ENCODE data around the gene SLC25A19.
"Not testable (repeated sequence)": the region's sequence is repeated elsewhere in the genome, so short reads cannot be mapped to it uniquely, and the experiment has no call there.

The SLC25A19 gene

DNA sequence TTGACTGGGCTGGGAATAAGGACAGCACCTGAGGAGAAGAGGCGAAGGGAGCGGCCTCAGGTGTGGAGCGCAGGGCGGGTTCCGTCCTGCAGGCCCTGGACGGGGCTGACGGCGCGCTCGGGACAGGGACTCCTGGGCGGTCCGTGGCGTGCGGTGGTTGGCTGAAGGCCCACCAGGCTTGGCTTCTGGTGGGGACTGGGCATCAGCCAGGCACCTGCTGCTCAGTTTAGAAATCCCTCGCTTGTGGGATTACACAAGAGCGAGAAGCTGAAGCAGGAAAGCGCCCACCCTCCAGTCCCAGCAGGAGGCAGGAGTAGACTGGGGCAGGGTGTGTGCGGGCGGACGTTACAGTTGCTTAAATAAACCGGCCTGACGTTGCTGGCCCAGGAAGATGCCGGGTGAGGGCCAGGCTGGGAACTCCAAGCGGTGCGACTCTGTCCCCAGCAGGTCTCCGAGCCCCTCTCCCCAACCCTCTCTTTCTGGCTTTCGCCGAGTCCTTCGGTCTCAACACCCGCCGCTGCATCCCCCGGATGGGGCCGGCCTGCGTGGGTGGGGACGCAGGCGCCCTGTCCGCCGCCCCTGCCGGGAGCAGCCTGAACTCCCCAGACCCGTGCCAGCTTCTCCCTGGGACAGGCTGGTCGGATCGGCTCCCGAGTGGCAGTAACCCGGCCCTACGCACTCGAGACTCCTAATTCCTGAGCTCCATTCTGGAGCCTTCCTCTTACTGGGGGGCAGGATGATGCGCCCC, 18.8 kb downstream of the SLC25A19 start:
- in situ Hi-C loops (cut with HindIII; ENCODE audit: low sequenced_read_pairs) = no loop called here

DNA sequence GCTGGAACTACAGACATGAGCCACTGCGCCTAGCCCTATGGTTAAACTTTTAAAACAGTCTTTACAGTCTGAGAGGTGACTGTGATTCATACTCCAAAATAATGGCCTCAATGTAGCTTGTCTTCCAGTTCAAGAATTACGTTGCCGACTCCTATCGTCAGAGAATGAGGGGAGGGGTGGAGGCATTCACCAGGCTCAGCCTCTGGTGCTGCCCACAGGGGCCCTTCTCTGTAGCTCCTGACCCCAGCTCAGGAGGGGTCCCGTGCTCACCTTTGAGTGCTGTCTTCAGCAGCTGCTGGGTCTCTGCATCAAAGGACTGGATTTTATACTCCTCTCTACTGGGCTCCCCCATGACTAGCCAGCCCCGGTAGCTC, 19.4 kb downstream of the SLC25A19 start:
- in situ Hi-C loops (cut with HindIII; ENCODE audit: low sequenced_read_pairs) = no loop called here

DNA sequence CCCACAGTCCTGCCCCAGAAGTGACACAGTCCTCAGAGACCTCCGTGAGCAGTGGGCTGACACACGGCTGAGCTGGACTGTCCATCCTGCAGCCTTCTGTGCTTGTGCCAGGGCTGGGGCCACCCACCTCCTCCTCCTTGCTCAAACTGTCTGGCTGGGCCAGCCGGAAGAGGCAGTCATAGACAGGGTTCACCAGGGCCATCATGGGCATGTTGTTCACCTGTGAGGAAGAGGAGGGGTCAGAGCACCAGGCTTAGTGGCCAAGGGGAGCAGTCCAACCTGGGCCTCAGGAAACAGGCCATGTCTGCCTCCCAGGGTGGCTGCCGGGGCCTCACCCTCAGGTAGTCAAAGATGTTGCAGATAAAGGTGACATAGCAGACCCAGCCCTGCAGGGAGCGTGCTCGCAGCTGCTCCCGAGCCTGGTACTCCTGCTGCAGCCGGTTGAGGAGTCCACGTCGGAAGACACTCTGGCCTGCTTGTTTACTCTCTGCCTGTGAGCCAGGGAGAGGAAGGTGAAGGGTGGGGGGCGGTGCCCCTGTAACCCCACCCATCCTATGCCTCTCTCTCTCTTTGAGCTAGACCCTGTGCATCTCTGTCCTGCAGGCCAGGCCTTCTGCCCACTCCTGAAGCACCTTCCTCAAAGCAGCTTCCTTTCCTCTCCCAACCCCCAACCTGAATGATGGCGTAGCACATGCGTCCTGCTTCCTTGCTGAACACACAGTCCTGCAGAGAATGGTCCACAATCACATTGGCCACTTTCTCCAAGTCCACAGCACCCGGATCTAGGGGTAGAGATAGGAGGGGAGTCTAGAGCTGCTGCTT, 21.6 kb downstream of the SLC25A19 start:
- in situ Hi-C loops (cut with HindIII; ENCODE audit: low sequenced_read_pairs) = no loop called here

DNA sequence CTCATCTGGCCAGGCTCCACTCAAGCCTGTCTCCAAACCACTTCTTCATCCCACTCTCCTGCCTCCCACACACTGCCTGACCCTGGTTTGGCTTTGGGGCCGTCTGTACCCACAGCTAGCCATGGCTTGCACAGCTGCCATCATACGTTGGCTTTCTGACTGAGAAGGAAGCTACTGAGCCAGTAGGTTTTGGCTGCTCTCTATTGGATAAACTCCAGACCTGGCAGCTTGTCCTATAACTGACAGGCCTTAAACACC, 22.2 kb downstream of the SLC25A19 start:
- in situ Hi-C loops (cut with HindIII; ENCODE audit: low sequenced_read_pairs) = no loop called here

DNA sequence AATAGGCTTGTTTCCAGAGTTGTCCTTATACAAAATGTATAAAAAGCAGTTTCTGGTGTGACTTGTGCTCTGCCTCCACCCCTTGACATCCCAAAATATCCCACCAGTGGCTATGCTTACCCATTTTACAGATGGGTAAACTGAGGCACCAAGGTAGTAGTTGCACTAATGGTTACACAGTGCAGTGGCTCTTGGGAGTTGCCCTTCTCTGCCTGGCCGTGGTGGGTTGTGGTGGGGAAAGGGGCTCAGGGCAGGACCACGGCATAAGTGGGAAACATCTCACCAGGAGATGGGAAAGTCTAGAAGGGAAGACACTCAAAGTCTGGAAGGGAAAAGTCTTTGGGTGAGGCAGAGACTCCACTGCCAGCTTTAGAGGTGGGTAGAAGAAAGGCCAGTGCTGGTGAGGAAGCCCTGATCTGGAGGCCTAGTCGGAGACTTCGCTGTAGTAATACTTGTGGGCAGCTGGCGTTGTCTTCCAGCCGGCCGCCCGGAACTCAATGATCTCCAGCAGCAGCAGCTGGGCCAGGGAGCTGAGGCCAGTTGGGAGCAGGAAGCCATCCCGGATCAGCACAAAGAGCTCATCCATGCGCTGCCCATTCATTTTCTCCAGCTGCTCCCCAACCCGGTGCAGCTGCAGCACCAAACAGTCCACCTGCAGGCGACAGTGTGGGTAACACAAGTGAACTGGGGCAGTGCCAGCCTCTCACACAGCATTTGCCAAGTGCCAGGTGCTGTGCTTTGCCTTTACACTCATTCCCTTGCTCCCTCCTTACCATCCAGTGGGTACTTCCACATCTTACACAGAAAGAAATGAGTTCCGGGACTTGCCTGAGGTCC, 22.7 kb downstream of the SLC25A19 start:
- in situ Hi-C loops (cut with HindIII; ENCODE audit: low sequenced_read_pairs) = no loop called here

DNA sequence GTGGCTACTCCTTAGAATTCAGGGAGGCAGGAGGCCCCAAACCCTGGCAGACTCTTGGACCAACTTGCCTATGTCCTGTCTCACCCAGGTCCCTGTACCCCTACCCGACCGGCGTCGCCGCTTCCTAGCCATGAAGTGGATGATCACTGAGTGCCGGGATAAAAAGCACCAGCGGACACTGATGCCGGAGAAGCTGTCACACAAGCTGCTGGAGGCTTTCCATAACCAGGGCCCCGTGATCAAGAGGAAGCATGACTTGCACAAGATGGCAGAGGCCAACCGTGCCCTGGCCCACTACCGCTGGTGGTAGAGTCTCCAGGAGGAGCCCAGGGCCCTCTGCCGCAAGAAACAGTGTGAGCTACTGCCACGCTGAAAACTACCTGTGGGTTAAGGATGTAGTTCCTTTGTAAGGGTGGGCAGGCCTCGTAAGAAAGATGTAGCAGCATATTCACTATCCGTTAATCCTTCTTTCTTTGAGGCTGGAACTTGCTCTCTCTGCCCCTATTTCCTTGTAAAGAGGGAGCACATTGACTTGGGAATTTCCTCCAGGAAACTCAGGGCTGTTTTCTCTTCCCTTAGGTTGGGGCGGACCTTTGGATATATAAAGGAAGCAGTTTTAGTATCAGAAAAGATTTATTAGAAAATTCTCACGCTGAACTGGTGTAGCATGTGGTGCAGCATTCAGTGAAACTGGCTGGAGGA, 23.5 kb downstream of the SLC25A19 start:
- in situ Hi-C loops (cut with HindIII; ENCODE audit: low sequenced_read_pairs) = no loop called here

DNA sequence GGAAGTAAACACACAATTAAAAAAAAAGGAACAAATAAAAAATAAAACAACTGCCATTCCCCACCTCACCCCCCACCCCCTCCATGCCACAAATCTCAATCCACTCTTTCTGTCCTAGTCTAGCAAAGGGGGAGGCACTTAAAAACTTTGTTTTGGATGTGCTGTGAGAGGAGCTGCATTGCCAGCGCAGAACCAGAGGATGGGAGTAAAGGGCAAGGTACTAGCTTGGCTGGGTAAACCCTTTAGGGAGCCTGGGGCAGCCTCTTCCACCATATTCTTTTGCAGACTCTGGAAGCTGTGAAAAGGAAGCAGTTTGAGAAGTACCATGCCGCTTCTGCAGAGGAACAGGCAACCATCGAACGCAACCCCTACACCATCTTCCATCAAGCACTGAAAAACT, 26.2 kb downstream of the SLC25A19 start:
- in situ Hi-C loops (cut with HindIII; ENCODE audit: low sequenced_read_pairs) = loop anchor here (5.0 kb wide), 1 partner anchor 59 kb away; no protein-coding TSS in a partner anchor

DNA sequence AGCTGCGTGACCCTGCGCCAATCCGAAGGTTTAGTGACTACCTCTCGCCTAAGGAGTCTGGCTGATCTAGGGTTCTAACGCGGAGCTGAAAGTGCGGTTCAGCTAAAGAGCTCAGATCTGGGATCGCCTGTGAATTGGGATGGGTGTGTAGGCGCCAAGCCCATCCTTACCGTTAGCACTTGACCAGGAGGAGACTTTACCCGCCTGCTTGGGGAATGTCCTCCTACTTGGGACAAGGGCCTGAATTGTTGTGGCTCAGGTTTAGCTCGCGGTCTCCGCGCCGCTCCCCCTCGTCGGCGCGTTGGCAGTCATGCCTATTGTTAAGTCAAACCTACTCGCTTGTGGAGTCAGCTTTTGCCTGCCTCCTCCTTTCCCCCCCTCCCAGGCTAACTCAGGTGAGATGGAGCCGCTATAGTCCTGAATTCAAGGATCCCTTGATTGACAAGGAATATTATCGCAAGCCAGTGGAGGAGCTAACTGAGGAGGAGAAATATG, 27.1 kb downstream of the SLC25A19 start:
- in situ Hi-C loops (cut with HindIII; ENCODE audit: low sequenced_read_pairs) = loop anchor here (5.0 kb wide), 1 partner anchor 60 kb away; no protein-coding TSS in a partner anchor

DNA sequence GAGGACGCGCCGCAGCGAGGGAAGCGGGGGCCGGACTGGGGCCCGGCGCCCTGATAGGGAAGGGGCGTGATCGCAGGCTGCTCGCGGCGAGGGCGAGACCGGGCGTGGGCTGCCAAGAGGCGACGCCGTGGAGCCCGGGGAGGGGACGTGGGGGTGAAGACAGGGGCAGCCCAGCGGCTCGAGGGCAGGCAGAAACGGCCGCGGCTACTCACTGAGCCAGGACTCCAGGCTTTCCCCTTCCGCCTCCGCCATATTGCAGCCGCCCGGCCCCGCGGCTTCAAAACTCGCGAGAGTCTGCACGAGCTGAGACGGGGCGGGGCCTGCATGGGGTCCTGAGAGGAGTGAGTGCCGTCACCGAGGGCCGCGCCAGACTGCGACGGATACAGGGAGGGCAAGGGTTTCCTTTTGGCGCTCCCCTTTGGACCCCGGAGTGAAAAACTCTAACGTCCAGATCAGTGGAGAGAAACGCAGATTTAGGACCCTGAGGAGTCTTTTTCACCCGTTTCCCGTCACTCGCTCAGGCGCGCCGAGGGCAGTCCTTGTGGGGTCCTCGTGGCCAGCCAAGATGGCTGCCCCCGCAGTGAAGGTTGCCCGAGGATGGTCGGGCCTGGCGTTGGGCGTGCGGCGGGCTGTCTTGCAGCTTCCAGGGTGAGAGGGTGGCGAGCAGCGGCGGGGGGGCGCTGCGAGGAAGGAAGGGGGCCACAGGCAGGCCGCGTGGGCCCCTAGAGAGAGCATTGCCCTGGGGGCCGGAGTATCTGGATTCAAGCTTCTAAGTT, 27.7 kb downstream of the SLC25A19 start, which contains the start of the genes GGA3 and MRPS7:
Gene GGA3, minus strand, starts transcription at position 271 of the 776 bp plus-strand sequence. Its CDS starts 19 bp downstream, at position 252.
Gene MRPS7, plus strand, starts transcription at position 544 of the 776 bp plus-strand sequence. Its CDS starts 22 bp downstream, at position 566.
- in situ Hi-C loops (cut with HindIII; ENCODE audit: low sequenced_read_pairs) = loop anchor here (5.0 kb wide), 1 partner anchor 61 kb away; no protein-coding TSS in a partner anchor

DNA sequence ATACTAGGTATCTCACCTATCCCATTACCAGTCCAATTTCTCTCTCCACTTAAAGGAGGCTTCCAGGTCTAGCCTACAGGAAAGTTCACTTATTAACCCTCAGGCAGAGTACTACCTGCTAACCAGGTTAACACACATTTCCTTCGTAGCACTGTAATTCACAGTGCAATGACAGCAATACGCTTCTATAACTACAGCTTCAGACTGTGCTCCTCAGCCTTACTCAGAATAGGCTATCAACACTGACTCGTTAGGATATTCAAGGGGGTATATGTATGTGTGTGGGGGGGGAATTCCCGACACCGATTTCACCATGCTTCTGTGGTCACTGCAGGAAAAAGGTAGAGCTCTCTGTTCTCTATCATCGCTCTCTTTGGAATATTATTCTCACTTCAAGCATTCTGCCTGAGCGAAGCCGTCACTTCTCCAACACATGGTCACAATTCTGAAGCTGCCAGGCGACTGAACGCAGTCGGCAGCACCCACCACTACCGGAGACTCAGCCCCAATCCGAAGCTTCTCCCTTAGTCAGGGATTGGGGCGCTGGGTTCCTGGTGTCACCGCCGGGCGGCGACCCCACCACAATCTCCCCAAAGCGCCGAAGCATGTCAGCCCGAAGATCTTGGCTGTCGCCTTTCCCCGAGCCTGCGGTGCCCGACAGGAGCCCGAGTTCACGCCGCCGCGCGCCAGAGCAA, 28.4 kb downstream of the SLC25A19 start:
- in situ Hi-C loops (cut with HindIII; ENCODE audit: low sequenced_read_pairs) = loop anchor here (5.0 kb wide), 1 partner anchor 62 kb away; no protein-coding TSS in a partner anchor

DNA sequence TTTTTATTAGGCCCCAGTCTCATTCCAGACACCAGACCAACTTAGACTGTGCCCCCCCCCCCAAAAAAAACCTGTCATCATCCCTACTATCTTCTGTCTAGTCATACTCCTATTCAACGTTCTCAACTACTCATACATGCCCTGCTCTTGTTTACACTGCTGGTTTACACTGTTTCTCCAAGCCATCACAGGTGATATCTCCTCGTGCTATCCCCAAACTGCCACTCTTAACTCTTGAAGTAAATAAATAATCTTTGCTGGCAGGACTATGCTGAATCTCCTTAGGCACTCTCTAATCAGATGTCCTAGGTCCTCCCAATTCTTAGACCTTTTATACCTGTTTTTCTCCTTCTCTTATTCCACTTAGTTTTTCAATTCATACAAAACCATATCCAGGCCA, 32.0 kb downstream of the SLC25A19 start:
- in situ Hi-C loops (cut with HindIII; ENCODE audit: low sequenced_read_pairs) = not testable (repeated sequence)

DNA sequence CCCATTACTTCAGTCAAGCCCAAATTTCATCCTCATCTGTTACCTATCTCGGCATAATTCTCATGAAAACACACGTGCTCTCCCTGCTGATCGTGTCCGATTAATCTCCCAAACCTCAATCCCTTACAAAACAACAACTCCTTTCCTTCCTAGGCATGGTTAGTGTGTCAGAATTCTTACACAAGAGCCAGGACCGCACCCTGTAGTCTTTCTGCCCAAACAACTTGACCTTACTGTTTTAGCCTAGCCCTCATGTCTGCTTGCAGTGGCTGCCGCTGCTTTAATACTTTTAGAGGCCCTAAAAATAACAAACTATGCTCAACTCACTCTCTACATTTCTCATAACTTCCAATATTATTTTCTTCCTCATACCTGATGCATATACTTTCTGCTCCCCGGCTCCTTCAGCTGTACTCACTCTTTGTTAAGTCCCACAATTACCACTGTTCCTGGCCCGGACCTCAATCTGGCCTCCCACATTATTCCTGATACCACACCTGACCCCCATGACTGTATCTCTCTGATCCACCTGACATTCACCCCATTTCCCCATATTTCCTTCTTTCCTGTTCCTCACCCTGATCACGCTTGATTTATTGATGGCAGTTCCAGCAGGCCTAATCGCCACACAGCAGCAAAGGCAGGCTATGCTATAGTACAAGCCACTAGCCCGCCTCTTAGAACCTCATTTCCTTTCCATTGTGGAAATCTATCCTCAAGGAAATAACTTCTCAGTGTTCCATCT, 33.1 kb downstream of the SLC25A19 start:
- in situ Hi-C loops (cut with HindIII; ENCODE audit: low sequenced_read_pairs) = not testable (repeated sequence)

DNA sequence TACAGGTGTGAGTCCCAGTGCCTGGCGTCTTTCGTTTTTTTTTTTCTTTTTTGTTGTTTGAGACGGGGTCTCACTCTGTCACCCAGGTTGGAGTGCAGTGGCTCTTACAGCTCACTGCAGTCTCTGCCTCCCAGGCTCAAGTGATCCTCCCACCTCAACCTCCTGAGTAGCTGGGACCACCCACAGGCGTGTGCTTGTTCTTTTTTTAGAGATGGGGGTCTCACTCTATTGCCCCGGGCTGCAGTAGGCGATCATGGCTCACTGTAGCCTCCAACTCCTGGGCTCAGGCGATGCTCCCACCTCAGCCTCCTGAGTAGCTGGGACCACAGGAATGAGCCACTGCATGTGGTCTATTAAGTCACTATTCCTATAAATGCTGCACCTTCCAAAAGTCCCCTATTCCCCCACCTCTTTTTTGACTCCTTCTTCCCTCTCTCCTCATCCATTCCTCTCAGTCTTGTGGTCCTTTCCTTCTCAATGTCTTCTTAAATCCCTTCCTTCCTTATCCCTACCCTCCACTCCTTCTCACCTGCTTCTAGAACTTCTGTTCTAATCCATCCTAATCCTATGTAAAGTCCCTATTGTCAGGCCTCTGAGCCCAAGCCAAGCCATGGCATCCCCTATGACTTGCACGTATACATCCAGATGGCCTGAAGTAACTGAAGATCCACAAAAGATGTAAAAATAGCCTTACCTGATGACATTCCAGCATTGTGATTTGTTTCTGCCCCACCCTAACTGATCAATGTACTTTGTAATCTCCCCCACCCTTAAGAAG, 37.0 kb downstream of the SLC25A19 start:
- in situ Hi-C loops (cut with HindIII; ENCODE audit: low sequenced_read_pairs) = no loop called here

DNA sequence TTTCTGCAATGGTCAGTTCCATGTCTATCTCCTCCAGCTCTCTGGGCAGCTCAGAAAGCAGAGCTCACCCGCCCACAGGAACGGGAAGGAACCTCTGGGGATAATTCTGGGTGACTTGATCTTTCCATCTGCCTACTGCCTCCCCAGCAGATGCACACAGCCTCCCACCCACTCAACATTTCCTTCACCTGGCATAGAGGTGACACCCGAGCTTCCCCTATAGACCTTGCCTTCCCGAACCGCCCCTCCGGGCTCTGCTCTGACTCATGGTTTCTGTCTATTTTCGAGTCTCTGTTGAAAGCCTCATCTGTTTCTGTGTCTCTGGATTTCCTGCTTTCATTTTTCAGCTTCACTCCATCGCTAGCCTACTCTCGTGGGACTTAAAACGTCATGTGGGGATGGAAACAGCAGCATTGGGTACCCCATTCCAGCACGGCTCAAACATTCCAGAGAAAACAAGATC, 39.2 kb downstream of the SLC25A19 start:
- in situ Hi-C loops (cut with HindIII; ENCODE audit: low sequenced_read_pairs) = no loop called here

DNA sequence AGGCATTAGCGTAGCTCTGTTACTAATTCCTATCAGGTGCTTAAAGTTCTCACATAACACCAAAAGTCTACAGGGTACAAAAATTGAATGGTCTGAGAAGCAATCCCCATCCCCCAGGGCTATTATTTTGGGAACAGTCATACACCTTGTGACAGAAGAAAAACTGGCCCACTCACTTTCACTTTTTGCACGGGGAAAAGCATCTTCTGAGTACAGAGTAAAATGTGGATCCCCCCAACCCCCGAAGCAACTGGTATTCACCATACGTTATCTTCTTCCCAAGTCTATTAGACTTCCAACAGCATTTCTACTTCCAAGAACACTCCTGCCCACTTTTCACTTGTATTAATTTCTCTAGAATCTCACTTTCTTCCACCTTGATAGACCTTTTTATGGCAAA, 39.7 kb downstream of the SLC25A19 start:
- in situ Hi-C loops (cut with HindIII; ENCODE audit: low sequenced_read_pairs) = no loop called here

DNA sequence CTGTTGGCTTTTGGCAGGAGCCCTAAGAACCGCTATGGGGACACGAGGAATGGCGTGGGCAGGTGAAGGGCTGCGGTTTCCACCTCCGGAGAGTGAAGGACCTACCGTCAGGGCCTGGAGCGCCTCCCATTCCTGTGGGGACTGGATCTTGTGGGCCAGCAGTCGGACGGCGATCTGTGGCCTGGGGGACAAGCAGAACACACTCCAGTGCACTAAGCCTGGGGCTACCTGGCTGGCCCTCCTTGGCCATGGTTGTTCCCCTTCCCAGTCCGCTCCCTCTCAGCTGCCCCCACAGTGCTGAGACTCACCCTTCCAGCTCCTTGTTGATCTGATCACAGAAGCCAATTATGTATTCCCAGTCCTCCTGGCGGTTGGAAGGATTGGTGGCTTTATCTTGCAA, 42.8 kb downstream of the SLC25A19 start:
- in situ Hi-C loops (cut with HindIII; ENCODE audit: low sequenced_read_pairs) = no loop called here

DNA sequence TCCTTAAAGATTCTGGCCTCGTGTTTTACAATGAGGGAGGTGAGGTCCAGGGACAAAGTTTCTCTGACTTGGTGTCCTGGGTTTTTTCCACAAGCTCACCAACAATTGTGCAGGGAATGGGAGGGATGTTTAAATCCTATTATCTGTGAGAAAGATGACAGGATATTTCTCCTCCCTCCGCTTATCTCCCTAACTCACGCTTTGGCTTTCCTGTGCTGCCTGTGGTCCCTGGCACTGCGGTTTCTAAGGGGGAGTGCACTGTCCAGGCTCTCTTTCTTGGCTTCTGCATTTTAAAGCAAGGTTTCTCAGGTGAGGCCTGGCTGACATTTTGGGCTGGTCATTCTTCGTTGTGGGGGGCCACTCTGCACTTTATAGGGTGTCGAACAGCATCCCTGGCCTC, 44.2 kb downstream of the SLC25A19 start:
- in situ Hi-C loops (cut with HindIII; ENCODE audit: low sequenced_read_pairs) = no loop called here
